K562 (cell line): ENCODE results near the gene CREB3L2. TPM values are rescaled to one million over a fixed set of nuclear protein-coding genes. Genes with fewer than 3 reads are reported as not detected.

Source experiments
- BRCA1 ChIP-seq, 2 experiments: fragments of 450-650 bp in 1 of 2; sonication (generic) in 1 of 2; formaldehyde crosslinking in 1 of 2; IDR thresholded peaks; 2 replicates each; pipeline versions ENCODE4 v1.5.0 to v1.6.1; 2017 to 2020; ENCODE audit warnings: mild to moderate bottlenecking in 1 of 2, missing genetic modification reagents in 1 of 2
- CBX3 ChIP-seq, 2 experiments: IDR thresholded peaks; 1 replicate in 1 of 2; 2 replicates in 1 of 2; pipeline ENCODE4 v1.6.1; 2012; ENCODE audit warnings: inconsistent platforms in 2 of 2, low read length in 2 of 2, borderline replicate concordance in 1 of 2, control low read depth in 1 of 2
- CEBPG ChIP-seq, 3 experiments: fragments of 200-800 bp in 1 of 3; sonication (Bioruptor generic) in 1 of 3; sonication (generic) in 1 of 3; formaldehyde crosslinking in 1 of 3; IDR thresholded peaks in 2 of 3; conservative IDR thresholded peaks in 1 of 3; 2 replicates each; pipeline versions ENCODE4 v1.6.1 to v1.8.0; 2016 to 2022; ENCODE audit warnings: missing compliant biosample characterization in 2 of 3, missing genetic modification characterization in 2 of 3, mild to moderate bottlenecking in 1 of 3, missing genetic modification reagents in 1 of 3
- CHD4 ChIP-seq: fragments of 200-600 bp; sonication (generic); IDR thresholded peaks from 3 replicates; pipeline ENCODE4 v1.6.1; 2012; ENCODE audit warnings: low read depth, mild to moderate bottlenecking, mixed read lengths, low read length, inconsistent platforms; ENCODE audit not compliant: insufficient read depth, insufficient replicate concordance, poor library complexity, severe bottlenecking
- DPF2 ChIP-seq: fragments of 450-650 bp; IDR thresholded peaks from 2 replicates; pipeline ENCODE4 v1.6.1; 2016
- KDM1A ChIP-seq, 2 experiments: fragments of 450-650 bp; IDR thresholded peaks; 2 replicates each; pipeline ENCODE4 v1.6.1; 2016; ENCODE audit warnings: mild to moderate bottlenecking in 2 of 2
- KLF16 ChIP-seq: IDR thresholded peaks from 2 replicates; pipeline ENCODE4 v1.6.1; 2016; ENCODE audit warnings: antibody characterized with exemption
- NR2C1 ChIP-seq, 2 experiments: fragments of 450-650 bp; IDR thresholded peaks; 2 replicates each; pipeline ENCODE4 v1.6.1; 2017; ENCODE audit warnings: mild to moderate bottlenecking in 2 of 2, antibody characterized with exemption in 1 of 2, inconsistent platforms in 1 of 2, missing compliant biosample characterization in 1 of 2, missing genetic modification characterization in 1 of 2
- NR2C2 ChIP-seq, 2 experiments: fragments of 200-800 bp in 1 of 2; sonication (Bioruptor generic) in 1 of 2; sonication (generic) in 1 of 2; formaldehyde crosslinking in 1 of 2; IDR thresholded peaks; 2 replicates each; pipeline versions ENCODE4 v1.6.1 to v1.8.0; 2016 to 2022; ENCODE audit warnings: mild to moderate bottlenecking in 1 of 2, missing compliant biosample characterization in 1 of 2, missing genetic modification characterization in 1 of 2, missing genetic modification reagents in 1 of 2
- POLR2B ChIP-seq: fragments of 450-650 bp; IDR thresholded peaks from 2 replicates; pipeline ENCODE4 v1.6.1; 2018; ENCODE audit warnings: low read depth; ENCODE audit not compliant: partially characterized antibody
- RBM34 ChIP-seq: fragments of 200-400 bp; formaldehyde crosslinking; IDR thresholded peaks from 2 replicates; pipeline ENCODE4 v1.6.1; 2018; ENCODE audit warnings: low read length, borderline replicate concordance; ENCODE audit not compliant: insufficient read depth
- SMARCE1 ChIP-seq: fragments of 450-650 bp; IDR thresholded peaks from 2 replicates; pipeline ENCODE4 v1.7.1; 2016; ENCODE audit warnings: mild to moderate bottlenecking
- TAF9B ChIP-seq: fragments of 450-650 bp; IDR thresholded peaks from 2 replicates; pipeline ENCODE4 v1.6.1; 2018; ENCODE audit warnings: mild to moderate bottlenecking; ENCODE audit not compliant: partially characterized antibody
- TEAD1 ChIP-seq, 2 experiments: fragments of 450-650 bp in 1 of 2; sonication (generic) in 1 of 2; formaldehyde crosslinking; IDR thresholded peaks; 2 replicates each; pipeline versions ENCODE4 v1.4.0 to v1.8.0; 2020 to 2022; ENCODE audit warnings: mild to moderate bottlenecking in 2 of 2, missing genetic modification reagents in 1 of 2
- ZNF263 ChIP-seq: sonication (generic); formaldehyde crosslinking; IDR thresholded peaks from 2 replicates; pipeline ENCODE4 v1.8.0; 2022; ENCODE audit warnings: mild to moderate bottlenecking, missing genetic modification reagents, borderline replicate concordance
- polyA plus RNA-seq, 8 experiments: library from polyadenylated mRNA; depleted of rRNA in 4 of 8; stranded (reverse) in 5 of 8; unstranded in 3 of 8; fragments of >200 nt; fragmentation: Nextera tagmentation in 2 of 8; fragmentation: Illumina TruSeq in 1 of 8; extraction: Ambion mirVana in 2 of 8; extraction: Trizol in 1 of 8; gene quantifications; 2 replicates each; pipeline versions ENCODE4 v1.2.1 to v1.2.3, GENCODE V29; 2011 to 2014; ENCODE audit warnings: inconsistent platforms in 1 of 8, missing spikeins in 1 of 8
- total RNA-seq, 7 experiments: library from RNA; depleted of rRNA in 6 of 7; stranded (reverse); fragments of >200 nt in 6 of 7; fragmentation: Illumina TruSeq in 2 of 7; extraction: Trizol in 2 of 7; gene quantifications; 2 replicates each; pipeline versions ENCODE4 v1.2.1 to v1.2.3, GENCODE V29; 2011 to 2021; ENCODE audit warnings: low replicate concordance in 1 of 7
- TF ChIP-seq, protein P1 (sequence below): fragments of 450-650 bp; IDR thresholded peaks from 2 replicates; pipeline ENCODE4 v1.6.1; 2016; ENCODE audit warnings: antibody characterized with exemption
- TF ChIP-seq, protein P2 (sequence below): fragments of 200-800 bp; sonication (Bioruptor generic); IDR thresholded peaks from 2 replicates; pipeline ENCODE4 v1.6.1; 2017; ENCODE audit warnings: missing genetic modification characterization, missing compliant biosample characterization
- TF ChIP-seq, protein P3 (sequence below): fragments of 450-650 bp; formaldehyde crosslinking; IDR thresholded peaks from 2 replicates; pipeline ENCODE4 v1.4.0; 2020; ENCODE audit warnings: mild to moderate bottlenecking, moderate library complexity
- TF ChIP-seq, protein P4 (sequence below): sonication (generic); formaldehyde crosslinking; IDR thresholded peaks from 2 replicates; pipeline ENCODE4 v1.8.1; 2023; ENCODE audit warnings: mild to moderate bottlenecking, missing genetic modification reagents

Gene CREB3L2
- total and polyA plus RNA-seq, 9 of the 15 experiments (the other 6 are each of a cell fraction or from before 2014, with no cell fraction given): 7.1 to 45.6 (median 15.8) TPM

DNA sequence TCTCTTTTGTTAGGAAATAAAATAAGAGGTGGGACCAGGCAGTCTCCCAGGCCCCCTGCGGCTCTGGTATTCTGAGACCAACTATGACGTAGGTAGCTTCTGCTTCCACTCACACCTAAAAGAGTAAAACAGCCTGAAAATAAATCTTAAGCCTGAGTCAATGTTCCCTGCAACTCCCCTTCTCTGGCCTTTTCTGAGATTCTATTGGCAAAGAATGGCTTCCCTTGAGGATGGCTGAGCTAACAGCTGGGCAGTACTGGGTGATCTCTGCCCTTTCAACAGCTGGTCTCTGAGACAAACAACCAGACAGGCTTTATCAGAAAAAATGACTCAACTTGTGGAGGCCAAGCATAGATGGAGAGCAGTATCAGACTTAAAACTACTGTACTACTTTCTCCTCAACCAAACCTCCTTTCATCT lies 58.7 kb downstream of the CREB3L2 start (continued):
- TF ChIP-seq CBX3 (IDR thresholded peaks at IDR 0.05; ENCODE audit: borderline replicate concordance in 1 of 2, low read length in 2 of 2): peak in 1 of 2 experiments; percentile 59; a peak in 1 of 3 replicates
- no peak for TF ChIP-seq CEBPG (CRISPR knock-in tag; IDR thresholded peaks at IDR 0.05)
- peak in 1 of 2 experiments; percentile 25; a peak in 1 of 4 replicates for TF ChIP-seq CEBPG (tag; conservative IDR thresholded peaks at IDR 0.05 in 1 of 2, IDR thresholded peaks at IDR 0.05 in 1 of 2)
- TF ChIP-seq RBM34: no peak
- TF ChIP-seq, protein P1, sequence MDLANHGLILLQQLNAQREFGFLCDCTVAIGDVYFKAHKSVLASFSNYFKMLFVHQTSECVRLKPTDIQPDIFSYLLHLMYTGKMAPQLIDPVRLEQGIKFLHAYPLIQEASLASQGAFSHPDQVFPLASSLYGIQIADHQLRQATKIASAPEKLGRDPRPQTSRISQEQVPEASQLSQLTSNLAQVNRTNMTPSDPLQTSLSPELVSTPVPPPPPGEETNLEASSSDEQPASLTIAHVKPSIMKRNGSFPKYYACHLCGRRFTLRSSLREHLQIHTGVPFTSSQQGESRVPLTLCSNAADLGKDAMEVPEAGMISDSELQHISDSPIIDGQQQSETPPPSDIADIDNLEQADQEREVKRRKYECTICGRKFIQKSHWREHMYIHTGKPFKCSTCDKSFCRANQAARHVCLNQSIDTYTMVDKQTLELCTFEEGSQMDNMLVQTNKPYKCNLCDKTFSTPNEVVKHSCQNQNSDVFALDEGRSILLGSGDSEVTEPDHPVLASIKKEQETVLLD: no peak
- TF ChIP-seq, protein P2, sequence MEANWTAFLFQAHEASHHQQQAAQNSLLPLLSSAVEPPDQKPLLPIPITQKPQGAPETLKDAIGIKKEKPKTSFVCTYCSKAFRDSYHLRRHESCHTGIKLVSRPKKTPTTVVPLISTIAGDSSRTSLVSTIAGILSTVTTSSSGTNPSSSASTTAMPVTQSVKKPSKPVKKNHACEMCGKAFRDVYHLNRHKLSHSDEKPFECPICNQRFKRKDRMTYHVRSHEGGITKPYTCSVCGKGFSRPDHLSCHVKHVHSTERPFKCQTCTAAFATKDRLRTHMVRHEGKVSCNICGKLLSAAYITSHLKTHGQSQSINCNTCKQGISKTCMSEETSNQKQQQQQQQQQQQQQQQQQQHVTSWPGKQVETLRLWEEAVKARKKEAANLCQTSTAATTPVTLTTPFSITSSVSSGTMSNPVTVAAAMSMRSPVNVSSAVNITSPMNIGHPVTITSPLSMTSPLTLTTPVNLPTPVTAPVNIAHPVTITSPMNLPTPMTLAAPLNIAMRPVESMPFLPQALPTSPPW (CRISPR knock-in tag): 0 out of 2 replicates have a peak, but pooled peaks have one; percentile 36
- TF ChIP-seq TAF9B: peak; percentile 92
- no peak for TF ChIP-seq ZNF263 (CRISPR knock-in tag)
- peak; percentile 82 for TF ChIP-seq DPF2
- TF ChIP-seq KDM1A (IDR thresholded peaks at IDR 0.05): peak; percentile 80 to 81
- TF ChIP-seq POLR2B: no peak
- TF ChIP-seq, protein P3, sequence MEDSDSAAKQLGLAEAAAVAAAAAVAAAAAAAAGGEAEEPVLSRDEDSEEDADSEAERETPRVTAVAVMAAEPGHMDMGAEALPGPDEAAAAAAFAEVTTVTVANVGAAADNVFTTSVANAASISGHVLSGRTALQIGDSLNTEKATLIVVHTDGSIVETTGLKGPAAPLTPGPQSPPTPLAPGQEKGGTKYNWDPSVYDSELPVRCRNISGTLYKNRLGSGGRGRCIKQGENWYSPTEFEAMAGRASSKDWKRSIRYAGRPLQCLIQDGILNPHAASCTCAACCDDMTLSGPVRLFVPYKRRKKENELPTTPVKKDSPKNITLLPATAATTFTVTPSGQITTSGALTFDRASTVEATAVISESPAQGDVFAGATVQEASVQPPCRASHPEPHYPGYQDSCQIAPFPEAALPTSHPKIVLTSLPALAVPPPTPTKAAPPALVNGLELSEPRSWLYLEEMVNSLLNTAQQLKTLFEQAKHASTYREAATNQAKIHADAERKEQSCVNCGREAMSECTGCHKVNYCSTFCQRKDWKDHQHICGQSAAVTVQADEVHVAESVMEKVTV (CRISPR knock-in tag): peak; percentile 10; the same call in 1 of the 2 replicates
- TF ChIP-seq, protein P4, sequence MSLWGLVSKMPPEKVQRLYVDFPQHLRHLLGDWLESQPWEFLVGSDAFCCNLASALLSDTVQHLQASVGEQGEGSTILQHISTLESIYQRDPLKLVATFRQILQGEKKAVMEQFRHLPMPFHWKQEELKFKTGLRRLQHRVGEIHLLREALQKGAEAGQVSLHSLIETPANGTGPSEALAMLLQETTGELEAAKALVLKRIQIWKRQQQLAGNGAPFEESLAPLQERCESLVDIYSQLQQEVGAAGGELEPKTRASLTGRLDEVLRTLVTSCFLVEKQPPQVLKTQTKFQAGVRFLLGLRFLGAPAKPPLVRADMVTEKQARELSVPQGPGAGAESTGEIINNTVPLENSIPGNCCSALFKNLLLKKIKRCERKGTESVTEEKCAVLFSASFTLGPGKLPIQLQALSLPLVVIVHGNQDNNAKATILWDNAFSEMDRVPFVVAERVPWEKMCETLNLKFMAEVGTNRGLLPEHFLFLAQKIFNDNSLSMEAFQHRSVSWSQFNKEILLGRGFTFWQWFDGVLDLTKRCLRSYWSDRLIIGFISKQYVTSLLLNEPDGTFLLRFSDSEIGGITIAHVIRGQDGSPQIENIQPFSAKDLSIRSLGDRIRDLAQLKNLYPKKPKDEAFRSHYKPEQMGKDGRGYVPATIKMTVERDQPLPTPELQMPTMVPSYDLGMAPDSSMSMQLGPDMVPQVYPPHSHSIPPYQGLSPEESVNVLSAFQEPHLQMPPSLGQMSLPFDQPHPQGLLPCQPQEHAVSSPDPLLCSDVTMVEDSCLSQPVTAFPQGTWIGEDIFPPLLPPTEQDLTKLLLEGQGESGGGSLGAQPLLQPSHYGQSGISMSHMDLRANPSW: no peak
- no peak for TF ChIP-seq NR2C2 (CRISPR knock-in tag; IDR thresholded peaks at IDR 0.05)
- peak; percentile 33; the same call in 1 of the 2 replicates for TF ChIP-seq NR2C2 (tag; IDR thresholded peaks at IDR 0.05)
- TF ChIP-seq BRCA1 (IDR thresholded peaks at IDR 0.05): no peak
- no peak for TF ChIP-seq BRCA1 (CRISPR knock-in tag; IDR thresholded peaks at IDR 0.05)
- 0 out of 4 replicates have a peak, but pooled peaks of 1 of the 2 experiments have one; percentile 37 for TF ChIP-seq TEAD1 (CRISPR knock-in tag; IDR thresholded peaks at IDR 0.05)
- TF ChIP-seq CHD4: peak; percentile 44
- TF ChIP-seq NR2C1 (IDR thresholded peaks at IDR 0.05): no peak
- TF ChIP-seq NR2C1 (tag; IDR thresholded peaks at IDR 0.05): peak; percentile 43
- TF ChIP-seq KLF16: peak; percentile 45; the same call in 1 of the 2 replicates
- peak; percentile 68; the same call in 1 of the 2 replicates for TF ChIP-seq SMARCE1
